DOHH2 (cell line): ENCODE measurements around the gene COX6A2.

Source experiments
- H3F3A ChIP-seq: fragments of 200-600 bp; sonication (generic), shearing (Covaris generic); 2 replicates; pipeline ENCODE4 v1.6.0; 2016; ENCODE audit warnings: antibody characterized with exemption, mild to moderate bottlenecking; ENCODE audit not compliant: control insufficient read depth, insufficient read depth
- H3K27ac ChIP-seq: fragments of 200-600 bp; sonication (generic); 2 replicates; pipeline ENCODE4 v1.5.1; 2014; ENCODE audit warnings: low read depth, mild to moderate bottlenecking, low read length, moderate library complexity
- H3K27me3 ChIP-seq: fragments of 200-600 bp; sonication (generic); 2 replicates; pipeline ENCODE4 v1.6.1; 2014; ENCODE audit warnings: mild to moderate bottlenecking, low read length, mixed read lengths; ENCODE audit not compliant: control insufficient read depth
- H3K36me3 ChIP-seq: fragments of 200-600 bp; sonication (generic); 2 replicates; pipeline ENCODE4 v1.6.1; 2014; ENCODE audit warnings: mild to moderate bottlenecking, low read length, moderate library complexity, mixed read lengths; ENCODE audit not compliant: control insufficient read depth
- H3K4me1 ChIP-seq: fragments of 200-600 bp; sonication (generic); 2 replicates; pipeline ENCODE4 v1.6.1; 2014; ENCODE audit warnings: mild to moderate bottlenecking, low read length, mixed read lengths; ENCODE audit not compliant: control insufficient read depth
- H3K4me2 ChIP-seq: fragments of 200-600 bp; sonication (generic); 2 replicates; pipeline ENCODE4 v1.6.0; 2014; ENCODE audit warnings: mild to moderate bottlenecking, low read length, moderate library complexity
- H3K4me3 ChIP-seq: fragments of 200-600 bp; sonication (generic); 2 replicates; pipeline ENCODE4 v1.5.1; 2014; ENCODE audit warnings: mild to moderate bottlenecking, low read length, mixed read lengths
- H3K79me2 ChIP-seq: fragments of 200-600 bp; sonication (generic); 2 replicates; pipeline ENCODE4 v1.6.1; 2014; ENCODE audit warnings: mild to moderate bottlenecking, low read length, mixed read lengths; ENCODE audit not compliant: control insufficient read depth
- H3K9me2 ChIP-seq: fragments of 200-600 bp; sonication (generic); replicated peaks from 2 replicates; pipeline ENCODE4 v1.6.1; 2014; ENCODE audit warnings: mild to moderate bottlenecking, low read length, mixed read lengths; ENCODE audit not compliant: control insufficient read depth
- H3K9me3 ChIP-seq: fragments of 200-600 bp; sonication (generic); 2 replicates; pipeline ENCODE4 v1.6.1; 2014; ENCODE audit warnings: antibody characterized with exemption, low read length, mixed read lengths; ENCODE audit not compliant: control insufficient read depth, insufficient read depth
- H4K20me1 ChIP-seq: fragments of 200-600 bp; sonication (generic); 2 replicates; pipeline ENCODE4 v1.6.0; 2014; ENCODE audit warnings: low read depth, mild to moderate bottlenecking, antibody characterized with exemption, low read length, moderate library complexity; ENCODE audit not compliant: control insufficient read depth, insufficient read depth
- EZH2phosphoT487 ChIP-seq: fragments of 200-600 bp; sonication (generic); IDR thresholded peaks from 2 replicates; pipeline ENCODE4 v1.6.1; 2017; ENCODE audit warnings: borderline replicate concordance, mild to moderate bottlenecking, antibody characterized with exemption, low read length, moderate library complexity, mixed read lengths
- TF ChIP-seq, protein P1 (sequence below): fragments of 200-600 bp; sonication (generic); IDR thresholded peaks from one replicate; pipeline ENCODE4 v1.5.1; 2014; ENCODE audit warnings: antibody characterized with exemption, mild to moderate bottlenecking, low read depth, low read length; ENCODE audit not compliant: poor library complexity, severe bottlenecking

The COX6A2 gene

DNA sequence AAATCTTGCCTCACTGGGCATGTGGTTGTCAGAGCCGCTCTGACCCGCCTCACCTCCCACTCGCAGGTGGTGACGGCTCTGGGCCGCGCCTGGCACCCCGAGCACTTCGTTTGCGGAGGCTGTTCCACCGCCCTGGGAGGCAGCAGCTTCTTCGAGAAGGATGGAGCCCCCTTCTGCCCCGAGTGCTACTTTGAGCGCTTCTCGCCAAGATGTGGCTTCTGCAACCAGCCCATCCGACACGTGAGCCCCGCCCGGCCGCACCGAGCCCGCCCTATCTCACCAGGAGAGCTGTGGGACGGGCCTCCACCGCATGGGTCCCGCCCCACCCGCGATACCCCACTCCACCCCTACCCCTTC, 47.8 kb upstream of the COX6A2 start:
- TF ChIP-seq, protein P1, sequence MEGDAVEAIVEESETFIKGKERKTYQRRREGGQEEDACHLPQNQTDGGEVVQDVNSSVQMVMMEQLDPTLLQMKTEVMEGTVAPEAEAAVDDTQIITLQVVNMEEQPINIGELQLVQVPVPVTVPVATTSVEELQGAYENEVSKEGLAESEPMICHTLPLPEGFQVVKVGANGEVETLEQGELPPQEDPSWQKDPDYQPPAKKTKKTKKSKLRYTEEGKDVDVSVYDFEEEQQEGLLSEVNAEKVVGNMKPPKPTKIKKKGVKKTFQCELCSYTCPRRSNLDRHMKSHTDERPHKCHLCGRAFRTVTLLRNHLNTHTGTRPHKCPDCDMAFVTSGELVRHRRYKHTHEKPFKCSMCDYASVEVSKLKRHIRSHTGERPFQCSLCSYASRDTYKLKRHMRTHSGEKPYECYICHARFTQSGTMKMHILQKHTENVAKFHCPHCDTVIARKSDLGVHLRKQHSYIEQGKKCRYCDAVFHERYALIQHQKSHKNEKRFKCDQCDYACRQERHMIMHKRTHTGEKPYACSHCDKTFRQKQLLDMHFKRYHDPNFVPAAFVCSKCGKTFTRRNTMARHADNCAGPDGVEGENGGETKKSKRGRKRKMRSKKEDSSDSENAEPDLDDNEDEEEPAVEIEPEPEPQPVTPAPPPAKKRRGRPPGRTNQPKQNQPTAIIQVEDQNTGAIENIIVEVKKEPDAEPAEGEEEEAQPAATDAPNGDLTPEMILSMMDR, result no peak
- no peak overlapping the region for H3K4me3 ChIP-seq
- H3K4me2 ChIP-seq, result no peak overlapping the region
- no peaks in the 10 kb centered on the region for H3K79me2 ChIP-seq
- H3K27ac ChIP-seq, result no peak overlapping the region
- H4K20me1 ChIP-seq, result no peaks in the 10 kb centered on the region
- no peaks in the 10 kb centered on the region for H3K9me3 ChIP-seq
- H3F3A ChIP-seq, result no peaks in the 10 kb centered on the region
- H3K27me3 ChIP-seq, result peaks cover 18% of the 10 kb centered on the region
- no peaks in the 10 kb centered on the region for H3K9me2 ChIP-seq
- H3K36me3 ChIP-seq, result no peaks in the 10 kb centered on the region
- peaks cover 12% of the 10 kb centered on the region for H3K4me1 ChIP-seq

- Histone ChIP-seq H3K4me1 (peaks cover 12% of the 10 kb centered on the region), H3K9me3 (no peaks in the 10 kb centered on the region), H3F3A (no peaks in the 10 kb centered on the region), H3K36me3 (no peaks in the 10 kb centered on the region), H3K4me3 (no peak overlapping the region), H3K27me3 (peaks cover 14% of the 10 kb centered on the region), H3K4me2 (no peak overlapping the region), H3K79me2 (no peaks in the 10 kb centered on the region), H3K9me2 (no peaks in the 10 kb centered on the region), H4K20me1 (no peaks in the 10 kb centered on the region), H3K27ac (no peak overlapping the region)
- TF ChIP-seq EZH2phosphoT487, result no peak
- TF ChIP-seq, protein P1, result no peak
Measured at GRCh38 chr16:31474773-31475738, 46.9 kb upstream of the COX6A2 start.

- Histone ChIP-seq H3K36me3 (no peaks in the 10 kb centered on the region), H3K4me1 (peaks cover 12% of the 10 kb centered on the region), H3K4me3 (no peak overlapping the region), H3K9me3 (no peaks in the 10 kb centered on the region), H3K4me2 (no peak overlapping the region), H3F3A (no peaks in the 10 kb centered on the region), H3K27ac (no peak overlapping the region), H3K9me2 (no peaks in the 10 kb centered on the region), H3K79me2 (no peaks in the 10 kb centered on the region), H4K20me1 (no peaks in the 10 kb centered on the region), H3K27me3 (peaks cover 12% of the 10 kb centered on the region)
- TF ChIP-seq, protein P1, result no peak
- TF ChIP-seq EZH2phosphoT487, result no peak
Measured at GRCh38 chr16:31474173-31474714, 46.1 kb upstream of the COX6A2 start.
